Astrocyte of the spinal cord (primary cell): ENCODE data around the gene FGF10.
A peak's percentile ranks its signal among the peaks of the same experiment; 100 is the strongest.

Source experiments
- DNase-seq: peaks from one replicate; pipeline ENCODE4 v3.0.0; 2011; ENCODE audit warnings: low read depth, low spot score
- H3K4me3 ChIP-seq: 2 replicates; pipeline ENCODE4 v1.5.1; 2011; ENCODE audit warnings: low read depth, mild to moderate bottlenecking, low read length, moderate library complexity
- in situ Hi-C: cut with HindIII; loops from 2 replicates; pipeline ENCODE4 v1.10.0; 2017; ENCODE audit warnings: low sequenced_read_pairs
- TF ChIP-seq, protein P1 (sequence below): IDR thresholded peaks from 2 replicates; pipeline ENCODE4 v1.5.1; 2012; ENCODE audit warnings: low read depth, mild to moderate bottlenecking, low read length, inconsistent platforms

FGF10 gene

DNA sequence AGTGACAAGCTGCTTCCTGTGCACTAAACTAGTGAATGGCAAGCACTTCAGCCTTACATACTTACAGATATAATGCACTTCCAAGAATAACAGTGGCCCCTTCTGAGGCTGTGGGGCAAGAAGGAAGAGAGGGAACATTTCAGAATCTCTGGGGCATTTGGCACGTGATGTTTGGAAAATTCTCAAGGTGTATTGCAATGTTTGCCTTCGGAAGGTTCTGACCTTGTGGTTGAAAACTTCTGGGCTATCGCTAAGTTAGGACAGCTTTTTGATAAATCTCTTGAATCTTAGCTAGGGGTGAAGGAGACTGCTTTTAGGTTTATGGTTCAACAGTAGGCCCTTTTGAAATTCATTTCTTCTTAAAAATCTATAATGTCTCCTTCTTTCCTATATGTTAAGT lies 7.1 kb upstream of the FGF10 start:
- no peak for DNase-seq
- in situ Hi-C loops, result no loop called here
- no peak overlapping the region for H3K4me3 ChIP-seq

DNA sequence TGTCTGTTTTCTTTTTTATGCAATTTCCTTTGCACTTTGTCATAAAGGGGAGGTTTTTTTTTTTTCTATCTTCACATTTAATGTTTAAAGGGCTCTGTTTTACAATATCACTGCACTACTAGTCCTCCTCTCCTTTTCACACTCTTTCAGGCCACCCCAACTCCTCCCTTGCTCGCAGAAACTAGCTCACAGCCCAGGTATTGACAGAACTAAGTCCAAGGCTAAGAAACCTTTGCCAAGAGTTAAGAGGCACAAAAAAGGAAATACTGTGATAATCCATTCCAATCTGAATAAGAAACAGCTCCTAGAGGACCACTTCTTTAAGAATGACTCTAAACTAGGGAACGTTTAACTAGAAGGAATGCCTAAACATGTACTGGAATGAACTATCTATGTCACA lies 1.1 kb upstream of the FGF10 start:
- DNase-seq, result no peak
- in situ Hi-C loops, result no loop called here
- TF ChIP-seq, protein P1, sequence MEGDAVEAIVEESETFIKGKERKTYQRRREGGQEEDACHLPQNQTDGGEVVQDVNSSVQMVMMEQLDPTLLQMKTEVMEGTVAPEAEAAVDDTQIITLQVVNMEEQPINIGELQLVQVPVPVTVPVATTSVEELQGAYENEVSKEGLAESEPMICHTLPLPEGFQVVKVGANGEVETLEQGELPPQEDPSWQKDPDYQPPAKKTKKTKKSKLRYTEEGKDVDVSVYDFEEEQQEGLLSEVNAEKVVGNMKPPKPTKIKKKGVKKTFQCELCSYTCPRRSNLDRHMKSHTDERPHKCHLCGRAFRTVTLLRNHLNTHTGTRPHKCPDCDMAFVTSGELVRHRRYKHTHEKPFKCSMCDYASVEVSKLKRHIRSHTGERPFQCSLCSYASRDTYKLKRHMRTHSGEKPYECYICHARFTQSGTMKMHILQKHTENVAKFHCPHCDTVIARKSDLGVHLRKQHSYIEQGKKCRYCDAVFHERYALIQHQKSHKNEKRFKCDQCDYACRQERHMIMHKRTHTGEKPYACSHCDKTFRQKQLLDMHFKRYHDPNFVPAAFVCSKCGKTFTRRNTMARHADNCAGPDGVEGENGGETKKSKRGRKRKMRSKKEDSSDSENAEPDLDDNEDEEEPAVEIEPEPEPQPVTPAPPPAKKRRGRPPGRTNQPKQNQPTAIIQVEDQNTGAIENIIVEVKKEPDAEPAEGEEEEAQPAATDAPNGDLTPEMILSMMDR, result no peak
- H3K4me3 ChIP-seq, result no peak overlapping the region

More for the DNA sequence above, 7.1 kb upstream of the FGF10 start:
- TF ChIP-seq, protein P1, result no peak

DNA sequence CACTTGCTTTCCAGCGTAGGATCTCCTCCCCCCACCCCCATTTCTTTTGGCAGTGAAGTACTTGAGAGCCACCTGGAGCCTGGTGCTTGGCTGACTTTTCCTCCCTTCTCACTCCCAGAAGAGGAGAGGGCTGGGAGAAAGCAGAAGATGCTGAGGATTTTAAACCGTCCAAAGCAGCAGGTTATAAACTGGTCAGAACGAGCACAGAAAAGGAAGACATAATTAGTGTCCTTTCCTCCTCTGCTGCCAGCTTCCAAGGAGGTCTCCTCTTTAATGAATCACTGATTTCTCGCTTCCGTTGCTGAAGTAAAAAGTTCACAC lies 563 bp upstream of the FGF10 start:
- DNase-seq, result peak; percentile 0
- H3K4me3 ChIP-seq, result peak overlapping the region; percentile 40
- TF ChIP-seq, protein P1, result no peak
- in situ Hi-C loops, result no loop called here

DNA sequence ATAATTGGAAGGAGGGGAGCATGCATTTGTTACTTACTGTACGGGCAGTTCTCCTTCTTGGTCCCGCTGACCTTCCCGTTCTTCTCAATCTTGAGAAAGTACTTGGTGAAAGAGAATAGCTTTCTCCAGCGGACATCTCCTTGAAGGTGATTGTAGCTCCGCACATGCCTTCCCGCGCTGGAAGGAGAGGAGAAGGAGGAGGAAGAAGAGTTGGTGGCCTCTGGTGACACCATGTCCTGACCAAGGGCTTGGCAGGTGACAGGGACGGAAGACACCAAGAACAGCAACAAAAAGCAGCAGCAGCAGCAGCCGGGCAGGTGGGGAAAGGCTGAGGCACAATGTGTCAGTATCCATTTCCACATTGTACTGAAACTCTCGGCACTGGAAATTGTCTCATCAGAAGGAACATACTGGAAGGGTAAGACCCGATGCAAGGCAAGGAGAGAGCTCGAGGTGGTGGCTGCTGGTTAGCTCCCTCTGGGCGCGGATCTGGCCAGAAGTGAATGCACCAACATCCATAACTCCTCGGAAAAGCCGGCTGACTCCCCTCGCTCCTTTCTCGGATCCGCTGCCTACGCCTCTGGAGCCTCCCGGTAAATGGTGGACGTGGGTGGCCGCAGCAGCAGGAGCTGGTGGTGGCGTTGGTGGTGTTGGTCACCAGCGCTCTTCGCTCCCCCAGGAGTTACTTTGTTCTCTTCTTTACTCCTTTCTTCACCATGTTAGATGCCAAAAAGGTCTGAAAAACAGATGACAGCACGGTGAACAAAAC lies 715 bp downstream of the FGF10 start:
- peak overlapping the region; percentile 40 for H3K4me3 ChIP-seq
- TF ChIP-seq, protein P1, result no peak
- in situ Hi-C loops, result no loop called here
- DNase-seq, result peak; percentile 11

DNA sequence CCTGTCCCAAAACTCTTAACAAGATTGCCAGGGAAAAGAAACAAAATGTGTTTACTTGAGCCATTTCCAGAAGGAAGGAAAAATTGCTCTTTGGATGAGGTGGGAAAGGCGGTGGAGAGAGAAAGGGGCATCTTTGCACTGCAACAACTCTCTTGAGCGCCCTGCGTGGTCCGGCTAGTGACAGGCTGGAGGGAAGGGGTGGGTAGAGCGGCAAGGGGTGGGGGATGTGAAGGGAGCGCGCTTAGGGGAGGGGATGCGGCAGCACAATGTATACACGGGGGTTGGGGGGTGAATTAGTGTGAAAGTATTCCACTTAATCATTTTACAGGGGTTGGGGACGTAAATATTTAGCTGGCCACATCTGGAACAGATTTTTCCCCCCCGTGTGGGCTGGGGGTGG lies 1.3 kb downstream of the FGF10 start:
- TF ChIP-seq, protein P1, result no peak
- no peak for DNase-seq
- no peak overlapping the region for H3K4me3 ChIP-seq
- in situ Hi-C loops, result no loop called here

DNA sequence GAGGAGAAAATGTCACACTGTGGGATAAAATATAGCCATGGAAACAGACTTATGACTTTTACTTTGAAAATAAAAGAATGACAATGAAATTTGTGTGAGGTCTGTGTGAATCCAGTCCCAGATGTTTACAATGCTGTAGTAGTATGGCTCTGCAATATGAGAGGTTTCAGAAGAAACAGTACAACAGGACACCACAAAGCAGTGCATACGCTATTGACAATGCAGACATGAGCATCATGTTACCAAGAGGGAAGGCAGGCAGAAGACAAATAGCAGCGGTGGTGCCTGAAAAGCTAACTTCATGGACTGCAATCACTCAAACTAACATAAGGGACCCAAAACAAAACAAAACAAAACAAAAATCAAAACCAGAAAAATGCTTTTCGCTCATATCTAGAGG lies 1.8 kb downstream of the FGF10 start:
- in situ Hi-C loops, result no loop called here
- no peak overlapping the region for H3K4me3 ChIP-seq
- no peak for DNase-seq
- TF ChIP-seq, protein P1, result no peak
